Measurements from ENCODE around the gene ADIPOR2. TPM values are rescaled to one million over a fixed set of nuclear protein-coding genes. Genes with fewer than 3 reads are reported as not detected.
A peak's percentile ranks its signal among the peaks of the same experiment; 100 is the strongest.

The ADIPOR2 gene
- total RNA-seq, 1 donor from 2014 or later: 43.5 TPM

DNA sequence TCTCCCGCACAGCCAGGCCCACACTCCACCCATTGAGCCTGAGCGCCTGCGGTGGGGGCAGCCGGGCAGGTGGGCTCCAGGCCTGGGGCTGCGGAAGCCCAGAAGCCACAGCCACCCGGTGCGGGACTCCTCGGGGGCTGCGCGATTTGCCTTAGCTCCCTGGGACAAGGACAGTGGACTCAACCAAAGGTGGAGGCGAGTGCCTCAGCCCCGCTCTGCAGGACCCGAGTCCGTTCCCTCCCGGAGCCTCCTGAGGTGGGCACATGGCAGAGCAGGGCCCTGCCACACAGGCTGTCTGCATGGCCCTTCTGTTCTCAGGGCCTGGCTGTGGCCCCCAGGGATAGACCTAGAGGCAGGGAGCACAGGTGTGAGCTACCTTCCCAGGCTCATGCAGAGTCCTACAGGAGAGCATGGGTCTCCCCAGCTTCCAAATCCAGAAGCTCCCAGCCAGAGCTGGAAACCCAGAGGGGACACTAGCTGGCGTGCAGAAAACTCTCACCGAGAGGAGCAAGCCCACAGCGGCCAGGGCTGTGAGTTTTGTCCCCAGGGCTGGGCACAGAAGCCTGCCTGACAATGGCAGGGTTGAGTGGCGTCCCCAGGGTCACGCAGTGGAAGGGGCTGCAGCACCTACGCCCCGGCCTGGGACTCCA is 107.2 kb downstream of the ADIPOR2 start:
- Mint-ChIP-seq H3K27ac (ENCODE audit: unreplicated experiment) (no peak overlapping the region), H3K36me3 (ENCODE audit: unreplicated experiment) (no peaks in the 10 kb centered on the region), H3K4me3 (ENCODE audit: unreplicated experiment) (no peak overlapping the region), H3K9me3 (ENCODE audit: unreplicated experiment) (no peaks in the 10 kb centered on the region), H3K4me1 (ENCODE audit: unreplicated experiment) (peaks cover 12% of the 10 kb centered on the region), H3K27me3 (ENCODE audit: unreplicated experiment) (no peaks in the 10 kb centered on the region)
- DNase-seq (ENCODE audit: extremely low spot score, unreplicated experiment): peak; percentile 84
- TF ChIP-seq, protein P1, sequence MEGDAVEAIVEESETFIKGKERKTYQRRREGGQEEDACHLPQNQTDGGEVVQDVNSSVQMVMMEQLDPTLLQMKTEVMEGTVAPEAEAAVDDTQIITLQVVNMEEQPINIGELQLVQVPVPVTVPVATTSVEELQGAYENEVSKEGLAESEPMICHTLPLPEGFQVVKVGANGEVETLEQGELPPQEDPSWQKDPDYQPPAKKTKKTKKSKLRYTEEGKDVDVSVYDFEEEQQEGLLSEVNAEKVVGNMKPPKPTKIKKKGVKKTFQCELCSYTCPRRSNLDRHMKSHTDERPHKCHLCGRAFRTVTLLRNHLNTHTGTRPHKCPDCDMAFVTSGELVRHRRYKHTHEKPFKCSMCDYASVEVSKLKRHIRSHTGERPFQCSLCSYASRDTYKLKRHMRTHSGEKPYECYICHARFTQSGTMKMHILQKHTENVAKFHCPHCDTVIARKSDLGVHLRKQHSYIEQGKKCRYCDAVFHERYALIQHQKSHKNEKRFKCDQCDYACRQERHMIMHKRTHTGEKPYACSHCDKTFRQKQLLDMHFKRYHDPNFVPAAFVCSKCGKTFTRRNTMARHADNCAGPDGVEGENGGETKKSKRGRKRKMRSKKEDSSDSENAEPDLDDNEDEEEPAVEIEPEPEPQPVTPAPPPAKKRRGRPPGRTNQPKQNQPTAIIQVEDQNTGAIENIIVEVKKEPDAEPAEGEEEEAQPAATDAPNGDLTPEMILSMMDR (IDR thresholded peaks at IDR 0.05): no peak

DNA sequence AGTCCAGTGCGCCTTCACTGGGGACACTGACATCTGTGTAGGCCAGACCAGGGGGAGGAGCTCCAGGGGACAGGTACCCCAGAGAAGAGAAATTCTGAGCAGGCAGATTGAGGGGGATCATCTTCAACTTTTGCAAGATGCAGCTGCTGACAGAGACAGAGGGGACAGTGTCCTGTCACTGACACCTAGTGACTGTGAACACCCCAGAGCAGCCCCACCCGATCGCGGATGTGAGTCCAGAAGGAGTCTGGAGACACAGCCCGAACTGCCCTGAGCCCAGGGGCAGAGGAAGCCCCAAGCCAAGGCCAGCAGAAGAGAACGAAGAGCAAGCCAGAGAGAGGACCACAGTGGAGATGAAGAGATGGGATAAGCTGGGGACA is 107.8 kb downstream of the ADIPOR2 start:
- H3K27me3 Mint-ChIP-seq (ENCODE audit: unreplicated experiment): no peaks in the 10 kb centered on the region
- no peaks in the 10 kb centered on the region for H3K9me3 Mint-ChIP-seq (ENCODE audit: unreplicated experiment)
- H3K27ac Mint-ChIP-seq (ENCODE audit: unreplicated experiment): no peak overlapping the region
- peak; percentile 78 for DNase-seq (ENCODE audit: extremely low spot score, unreplicated experiment)
- no peak overlapping the region for H3K4me3 Mint-ChIP-seq (ENCODE audit: unreplicated experiment)
- TF ChIP-seq, protein P1 (IDR thresholded peaks at IDR 0.05): no peak
- H3K36me3 Mint-ChIP-seq (ENCODE audit: unreplicated experiment): no peaks in the 10 kb centered on the region
- H3K4me1 Mint-ChIP-seq (ENCODE audit: unreplicated experiment): peaks cover 12% of the 10 kb centered on the region

DNA sequence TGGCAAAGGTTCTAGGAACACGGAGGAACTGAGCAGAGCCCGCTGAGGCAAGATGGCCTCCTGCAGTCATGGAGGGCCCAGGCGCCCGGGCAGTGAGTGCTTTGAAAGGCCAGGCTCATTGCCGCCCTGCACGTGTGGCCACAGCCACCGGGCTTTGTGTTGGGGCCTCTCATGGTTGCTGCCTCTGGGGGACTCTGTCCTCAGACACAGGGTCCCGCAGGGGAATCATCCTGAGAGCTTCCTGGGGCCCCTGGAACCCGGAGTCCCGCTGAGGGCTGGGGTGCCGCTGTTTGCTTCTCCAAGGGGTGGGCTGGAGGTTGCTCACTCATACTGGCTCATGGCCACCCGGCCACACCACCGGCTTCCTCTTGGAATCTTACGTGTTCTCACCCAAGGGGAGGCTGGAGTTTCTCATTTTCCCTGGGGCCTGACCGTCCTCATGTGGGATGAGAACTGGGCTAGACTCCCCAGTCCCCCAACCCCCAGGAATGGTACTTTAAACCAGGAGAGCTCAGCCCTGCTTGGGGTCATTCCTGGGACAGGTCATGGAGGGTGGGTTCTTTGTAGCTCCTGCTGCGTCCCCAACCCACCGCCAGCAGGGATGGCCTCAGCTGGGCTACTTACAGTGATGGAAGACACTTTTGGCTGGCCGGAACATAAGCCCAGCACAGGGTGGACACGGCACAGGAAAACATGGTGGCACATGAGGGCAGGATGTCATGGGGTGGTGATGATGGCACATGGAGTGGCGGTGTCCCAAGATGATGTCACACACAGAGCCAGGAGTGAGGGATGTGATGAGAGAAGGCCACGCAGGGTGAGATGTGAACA is 108.4 kb downstream of the ADIPOR2 start:
- no peaks in the 10 kb centered on the region for H3K27me3 Mint-ChIP-seq (ENCODE audit: unreplicated experiment)
- no peak overlapping the region for H3K4me3 Mint-ChIP-seq (ENCODE audit: unreplicated experiment)
- no peaks in the 10 kb centered on the region for H3K36me3 Mint-ChIP-seq (ENCODE audit: unreplicated experiment)
- peaks cover 12% of the 10 kb centered on the region for H3K4me1 Mint-ChIP-seq (ENCODE audit: unreplicated experiment)
- H3K27ac Mint-ChIP-seq (ENCODE audit: unreplicated experiment): no peak overlapping the region
- TF ChIP-seq, protein P1 (IDR thresholded peaks at IDR 0.05): no peak
- DNase-seq (ENCODE audit: extremely low spot score, unreplicated experiment): peak; percentile 81
- H3K9me3 Mint-ChIP-seq (ENCODE audit: unreplicated experiment): no peaks in the 10 kb centered on the region

DNA sequence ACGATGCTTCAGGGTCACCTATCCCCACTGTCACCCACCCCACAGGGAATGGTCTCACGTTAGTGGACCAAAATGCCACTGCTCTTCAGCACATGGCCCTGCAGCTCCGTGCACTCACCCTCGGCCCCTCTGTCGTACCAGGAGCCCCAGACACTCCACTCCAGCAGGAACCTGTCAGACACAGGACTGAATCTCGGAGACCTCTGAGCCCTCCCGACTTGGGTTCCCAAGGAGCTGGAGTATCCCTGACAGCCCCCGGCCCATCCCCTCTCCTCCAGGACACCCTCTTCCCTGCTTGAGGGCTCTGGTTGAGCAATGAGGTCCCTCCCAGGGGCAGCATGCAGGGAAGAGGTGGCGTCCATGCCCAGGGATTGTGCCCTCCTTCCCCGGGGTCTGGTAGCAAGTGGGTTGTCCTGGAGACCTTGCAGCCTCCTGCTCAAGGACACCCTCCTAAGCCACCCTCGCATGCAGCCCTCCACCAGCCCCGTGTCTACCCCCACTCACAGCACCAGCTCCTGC is 109.1 kb downstream of the ADIPOR2 start:
- H3K27ac Mint-ChIP-seq (ENCODE audit: unreplicated experiment): no peak overlapping the region
- no peaks in the 10 kb centered on the region for H3K36me3 Mint-ChIP-seq (ENCODE audit: unreplicated experiment)
- TF ChIP-seq, protein P1 (IDR thresholded peaks at IDR 0.05): no peak
- H3K4me1 Mint-ChIP-seq (ENCODE audit: unreplicated experiment): peaks cover 17% of the 10 kb centered on the region
- H3K4me3 Mint-ChIP-seq (ENCODE audit: unreplicated experiment): no peak overlapping the region
- no peak for DNase-seq (ENCODE audit: extremely low spot score, unreplicated experiment)
- H3K27me3 Mint-ChIP-seq (ENCODE audit: unreplicated experiment): no peaks in the 10 kb centered on the region
- H3K9me3 Mint-ChIP-seq (ENCODE audit: unreplicated experiment): no peaks in the 10 kb centered on the region

Data from osteocyte (in vitro differentiated cells).